Pons (tissue), 1 donor: ENCODE measurements around the gene PCNA.

Experiments
- DNase-seq: peaks from one replicate; pipeline ENCODE4 v3.0.0-alpha.2; 2016; ENCODE audit warnings: low spot score

Gene PCNA

DNA sequence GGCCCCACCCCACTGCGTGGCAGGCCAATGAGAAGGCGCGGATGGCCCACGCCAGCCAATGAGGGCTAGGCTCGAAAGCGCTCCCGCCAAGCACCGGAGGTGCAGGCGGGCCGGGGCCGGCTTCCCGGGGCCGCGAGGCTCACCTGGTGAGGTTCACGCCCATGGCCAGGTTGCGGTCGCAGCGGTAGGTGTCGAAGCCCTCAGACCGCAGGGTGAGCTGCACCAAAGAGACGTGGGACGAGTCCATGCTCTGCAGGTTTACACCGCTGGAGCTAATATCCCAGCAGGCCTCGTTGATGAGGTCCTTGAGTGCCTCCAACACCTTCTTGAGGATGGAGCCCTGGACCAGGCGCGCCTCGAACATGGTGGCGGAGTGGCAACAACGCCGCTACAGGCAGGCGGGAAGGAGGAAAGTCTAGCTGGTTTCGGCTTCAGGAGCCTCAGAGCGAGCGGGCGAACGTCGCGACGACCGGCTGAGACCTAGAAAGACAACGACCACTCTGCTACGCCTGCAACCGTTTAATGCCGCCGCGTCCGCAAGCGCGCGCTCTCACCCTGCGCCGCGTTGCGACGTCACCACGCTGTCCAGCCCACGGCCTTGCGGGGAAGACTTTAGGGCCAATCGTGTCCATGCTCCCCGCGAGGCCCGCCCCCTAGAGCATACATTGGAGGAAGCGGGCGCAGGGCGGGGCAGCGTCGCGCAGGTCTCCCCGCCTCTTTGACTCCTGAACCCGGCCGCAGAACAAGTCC is at the start of gene PCNA:
PCNA (minus strand) TSS at position 524 of the 750 bp plus-strand sequence; CDS start at position 364, 160 bp downstream.
- DNase-seq, result peak; percentile 97

DNA sequence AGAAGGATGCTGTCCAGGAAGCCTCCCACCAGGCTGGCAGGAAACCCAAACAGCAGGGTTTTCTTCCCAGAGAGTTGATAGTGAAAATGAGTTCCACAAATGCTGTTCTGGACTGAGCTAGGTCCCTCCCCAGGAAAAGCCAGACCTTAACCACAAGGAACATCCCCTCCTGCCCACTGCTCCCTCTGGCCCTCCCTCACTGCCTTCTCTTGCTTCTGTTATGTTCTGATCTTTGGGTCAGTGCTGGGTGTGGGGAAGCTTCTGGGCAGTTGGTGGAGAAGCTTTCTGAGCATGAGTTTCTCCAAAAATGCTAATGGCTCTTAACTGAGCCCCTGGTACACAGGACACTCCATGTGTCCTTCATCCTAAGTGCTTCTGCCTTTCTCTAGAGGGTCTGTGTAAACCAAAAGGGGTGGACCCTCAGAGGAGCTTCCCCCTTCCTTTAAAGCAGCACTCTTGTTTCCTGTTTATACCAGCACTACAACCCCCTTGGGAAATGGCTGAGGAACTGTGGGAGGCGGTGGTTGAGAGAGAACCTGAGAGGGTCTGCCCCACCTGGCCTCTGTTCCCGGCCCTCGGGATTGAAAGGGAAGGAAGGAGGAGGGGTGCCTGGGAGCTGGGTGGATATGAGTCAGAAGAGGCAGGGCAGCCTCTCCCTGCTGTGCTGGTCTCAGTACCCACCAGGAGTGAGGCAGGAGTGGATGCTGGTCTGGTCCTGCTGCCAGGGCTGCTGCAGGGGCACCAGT is 49.1 kb upstream of the PCNA start:
- DNase-seq, result no peak

DNA sequence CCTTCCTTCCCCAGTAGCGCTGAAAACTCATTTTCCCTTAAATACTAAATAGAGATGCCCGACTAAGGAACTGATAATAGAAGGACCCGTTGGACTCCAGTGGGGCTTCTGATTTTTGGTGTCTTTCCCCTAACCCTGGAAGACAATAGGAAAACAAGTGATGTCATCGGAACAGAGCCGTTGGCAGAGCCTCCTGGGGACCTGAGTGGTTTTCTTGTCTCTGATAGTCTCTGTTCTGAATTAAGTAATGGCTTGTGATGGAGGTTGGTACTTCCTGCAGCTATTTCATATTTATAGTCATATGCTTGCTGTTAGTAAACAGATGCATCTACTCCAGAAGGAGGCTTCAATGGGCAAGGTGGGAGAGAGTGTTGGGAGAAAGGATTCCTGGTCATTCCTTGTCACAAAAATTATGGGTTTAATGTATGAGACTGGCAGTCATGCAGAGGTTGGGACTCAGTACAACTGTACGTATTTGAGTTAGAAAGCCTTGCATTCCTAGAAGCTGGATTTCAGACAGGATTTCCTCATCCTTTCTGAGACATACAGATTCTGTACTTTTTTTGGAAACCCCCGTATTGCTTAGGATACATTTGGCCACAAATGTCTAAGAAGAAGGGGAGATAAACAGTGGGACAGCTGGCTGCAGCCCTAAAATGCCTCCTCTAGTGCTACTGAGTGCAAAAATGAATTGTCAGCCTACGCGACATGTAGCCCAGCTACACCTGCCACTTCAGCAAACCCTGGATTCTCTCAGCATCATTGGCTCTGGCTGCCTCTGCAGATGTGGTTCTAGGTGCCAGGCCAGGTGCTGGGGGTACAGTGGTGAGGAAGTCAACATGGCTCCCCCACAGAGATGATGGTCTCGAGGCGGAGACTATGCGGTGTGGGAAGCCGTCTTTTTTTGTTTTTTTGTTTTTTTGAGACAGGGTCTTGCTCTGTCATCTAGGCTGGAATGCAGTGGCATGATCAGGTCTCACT is 45.2 kb upstream of the PCNA start:
- DNase-seq, result peak; percentile 74

DNA sequence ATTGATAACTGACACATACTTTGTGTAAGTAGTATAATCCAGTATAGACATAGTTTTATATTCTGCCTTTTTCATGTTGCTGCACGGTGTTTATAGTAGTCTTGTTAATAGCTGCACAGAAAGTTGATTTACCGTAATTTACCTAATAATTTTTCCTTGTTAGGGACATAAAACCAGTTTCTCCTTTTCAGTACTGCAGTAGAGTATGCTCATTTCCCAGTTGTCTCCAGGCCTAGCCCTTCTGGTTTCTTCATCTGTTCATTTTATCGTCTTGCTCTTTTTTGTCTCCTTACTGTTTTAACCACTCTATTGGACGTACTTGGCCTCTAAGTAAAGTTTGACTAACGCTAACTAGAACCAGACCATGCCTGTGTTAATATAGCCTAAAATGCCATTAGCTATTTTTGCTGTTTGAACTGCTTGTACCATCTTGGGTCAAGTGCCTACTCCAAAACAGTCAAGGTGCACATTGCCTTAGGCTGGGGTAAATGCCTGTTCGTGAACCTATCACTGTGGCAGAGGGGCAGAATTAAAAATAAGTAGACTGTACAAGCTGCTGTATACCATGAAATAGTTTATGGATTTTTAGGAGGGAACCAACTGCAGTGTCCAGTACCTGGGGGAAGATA is 41.9 kb upstream of the PCNA start:
- no peak for DNase-seq

DNA sequence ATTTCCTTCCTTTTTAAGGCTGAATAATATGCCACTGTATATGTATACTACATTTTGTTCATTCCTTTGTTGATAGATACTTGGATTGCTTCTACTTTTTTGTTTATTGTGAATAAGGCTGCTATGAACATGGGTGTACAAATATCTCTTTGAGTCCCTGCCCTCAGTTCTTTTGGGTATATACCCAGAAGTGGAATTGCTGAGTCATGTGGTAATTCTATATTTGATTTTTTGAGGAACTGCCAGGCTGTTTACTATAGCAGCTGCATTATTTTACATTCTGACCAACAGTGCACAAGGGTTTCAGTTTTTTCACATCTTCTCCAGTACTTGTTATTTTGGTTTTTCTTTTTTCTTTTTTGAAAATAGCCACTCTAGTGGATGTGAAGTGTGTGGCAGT is 41.1 kb upstream of the PCNA start:
- no peak for DNase-seq

DNA sequence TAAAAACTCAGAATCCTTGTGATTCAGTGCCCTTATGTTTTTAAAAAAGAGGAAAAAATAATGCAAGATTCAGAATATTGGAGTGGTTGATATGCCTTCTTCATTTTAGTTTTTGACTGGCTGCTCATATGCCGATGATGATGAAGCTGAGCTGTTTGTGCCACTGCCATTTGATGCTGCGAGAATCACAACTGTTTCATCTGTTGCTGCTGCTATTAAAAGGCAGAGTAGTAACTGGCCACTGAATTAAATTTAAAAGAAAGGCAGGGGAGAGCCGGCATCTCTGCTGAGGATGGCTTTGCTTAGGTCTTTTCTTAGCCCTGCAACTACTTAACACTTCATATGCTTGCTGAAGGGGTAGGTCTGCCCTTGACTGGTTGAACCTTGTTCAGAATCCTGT is 40.2 kb upstream of the PCNA start:
- no peak for DNase-seq

DNA sequence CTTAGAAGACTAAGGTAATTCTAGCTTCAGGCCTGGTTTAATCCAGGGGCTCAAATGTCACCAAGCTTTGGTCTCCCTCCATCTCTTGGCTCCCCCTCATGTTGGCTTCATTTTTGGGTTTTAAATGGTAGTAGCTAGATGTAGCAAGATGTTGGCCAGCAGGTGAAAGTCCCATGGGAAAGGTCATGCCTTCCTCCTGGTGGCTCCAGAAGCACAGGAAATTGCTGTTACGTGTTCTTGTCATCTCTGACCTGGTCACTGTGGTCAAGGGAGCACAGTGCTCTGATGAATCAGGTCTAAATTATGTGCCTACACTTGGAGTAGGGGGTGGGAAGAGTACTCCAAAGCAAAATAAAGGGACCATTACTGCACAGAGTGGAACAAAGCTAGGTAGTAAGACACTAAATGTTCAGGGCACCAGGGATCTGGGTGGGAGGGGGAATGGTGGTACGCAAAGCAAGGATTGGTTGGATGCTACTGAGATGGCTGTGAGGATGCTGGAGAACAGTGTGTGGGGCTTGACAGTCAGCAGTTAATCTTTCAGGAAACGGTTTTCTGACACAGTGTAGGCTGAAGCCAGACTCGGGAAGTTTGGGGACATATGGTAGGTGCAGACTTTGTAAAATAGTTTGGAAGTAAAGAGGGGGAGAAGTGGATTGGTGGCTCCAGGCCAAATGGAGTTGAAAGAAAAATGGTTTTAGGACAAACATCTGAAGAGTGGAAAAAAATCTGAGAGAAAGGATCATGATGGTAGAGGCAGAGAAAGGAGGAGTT is 37.1 kb upstream of the PCNA start:
- DNase-seq, result no peak

DNA sequence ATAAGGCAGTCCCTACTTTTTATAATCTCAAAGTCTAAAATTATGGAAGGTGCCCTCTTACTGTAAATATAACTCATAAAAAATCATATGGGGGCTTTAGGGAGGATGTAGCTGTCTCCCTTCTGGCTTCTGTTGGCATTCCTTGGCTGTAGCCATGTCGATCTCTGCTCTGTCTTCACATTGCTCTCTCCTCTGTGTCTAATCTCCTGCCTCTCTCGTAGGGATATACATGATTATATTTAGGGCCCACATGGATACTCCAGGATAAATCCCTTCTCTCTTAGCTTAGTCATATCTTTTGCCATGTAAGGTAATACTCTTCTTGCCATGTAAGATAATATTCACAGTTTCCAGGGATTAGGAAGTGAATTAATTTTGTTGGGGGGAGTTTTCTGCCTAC is 35.6 kb upstream of the PCNA start:
- DNase-seq, result no peak

DNA sequence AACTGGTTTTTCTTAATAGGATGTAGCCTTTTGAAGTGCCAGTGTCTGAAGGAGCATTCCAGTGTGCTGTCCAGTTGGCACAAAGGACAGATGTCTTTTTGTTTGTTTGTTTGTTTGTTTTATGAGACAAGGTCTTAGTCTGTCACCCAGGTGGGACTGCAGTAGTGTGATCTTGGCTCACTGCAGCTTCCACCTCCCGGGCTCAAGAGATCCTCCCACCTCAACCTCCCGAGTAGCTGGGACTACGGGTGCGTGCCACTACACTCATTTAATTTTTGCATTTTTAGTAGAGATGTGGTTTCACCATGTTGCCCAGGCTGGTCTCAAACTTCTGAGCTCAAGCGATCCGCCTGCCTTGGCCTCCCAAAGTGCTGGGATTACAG is 34.8 kb upstream of the PCNA start:
- no peak for DNase-seq

DNA sequence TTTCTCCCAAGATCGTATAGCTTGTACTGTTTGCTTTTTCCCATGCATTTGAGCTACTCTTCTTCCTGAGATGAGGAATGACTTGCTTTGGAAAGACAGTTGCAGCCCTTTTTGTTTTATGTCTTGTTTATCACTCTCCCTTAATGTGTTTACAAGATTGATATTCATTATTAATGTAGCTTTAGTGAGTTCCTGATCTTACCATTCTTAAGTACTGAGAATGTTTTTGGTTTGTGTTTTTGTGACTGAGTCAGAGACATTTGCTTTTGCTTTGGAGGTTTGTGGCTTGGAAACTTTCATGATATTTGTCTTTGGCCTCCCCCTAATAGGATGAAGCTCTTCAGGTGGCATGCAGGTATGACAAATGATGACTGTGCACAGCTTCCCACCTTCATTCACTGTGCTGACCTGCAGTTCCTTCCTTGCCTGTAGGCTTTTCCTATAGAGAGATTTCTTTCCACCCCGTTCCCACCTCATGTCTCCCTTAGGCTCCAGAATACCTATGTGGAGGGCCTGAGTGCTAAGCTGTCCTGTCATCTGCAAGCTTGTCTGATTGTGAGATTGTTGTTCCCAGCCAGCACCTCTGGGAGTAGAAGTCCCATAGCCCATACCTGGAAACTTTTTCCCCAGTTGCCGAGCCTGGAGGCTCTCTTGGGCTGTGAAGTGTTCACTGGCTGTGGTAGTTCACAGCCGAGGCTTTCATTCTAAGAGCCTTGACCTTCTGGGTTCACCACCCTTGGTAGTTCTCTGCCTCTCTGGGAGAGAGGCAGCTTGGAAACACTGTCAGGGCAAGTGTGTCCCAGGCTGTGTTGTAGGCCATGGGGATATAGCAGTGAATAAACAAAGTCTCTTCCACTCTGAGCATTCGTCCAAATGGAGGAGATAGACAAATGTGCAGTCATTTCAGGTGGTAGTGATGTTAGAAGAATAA is 34.1 kb upstream of the PCNA start:
- no peak for DNase-seq

DNA sequence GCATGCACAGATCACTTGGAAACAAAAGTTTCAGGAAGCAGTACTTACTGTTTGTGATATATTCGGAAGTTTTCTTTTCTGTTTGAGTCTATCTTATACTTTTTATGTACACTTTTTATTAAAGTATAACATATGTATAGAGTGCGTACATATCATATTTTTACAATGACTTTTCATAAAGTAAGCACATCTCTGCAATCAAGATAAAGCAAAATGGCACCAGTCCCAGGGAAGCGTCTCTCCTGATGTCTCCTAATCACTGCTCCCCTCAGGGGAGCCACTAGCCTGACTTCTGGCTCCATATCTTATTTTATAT is 33.4 kb upstream of the PCNA start:
- DNase-seq, result no peak

DNA sequence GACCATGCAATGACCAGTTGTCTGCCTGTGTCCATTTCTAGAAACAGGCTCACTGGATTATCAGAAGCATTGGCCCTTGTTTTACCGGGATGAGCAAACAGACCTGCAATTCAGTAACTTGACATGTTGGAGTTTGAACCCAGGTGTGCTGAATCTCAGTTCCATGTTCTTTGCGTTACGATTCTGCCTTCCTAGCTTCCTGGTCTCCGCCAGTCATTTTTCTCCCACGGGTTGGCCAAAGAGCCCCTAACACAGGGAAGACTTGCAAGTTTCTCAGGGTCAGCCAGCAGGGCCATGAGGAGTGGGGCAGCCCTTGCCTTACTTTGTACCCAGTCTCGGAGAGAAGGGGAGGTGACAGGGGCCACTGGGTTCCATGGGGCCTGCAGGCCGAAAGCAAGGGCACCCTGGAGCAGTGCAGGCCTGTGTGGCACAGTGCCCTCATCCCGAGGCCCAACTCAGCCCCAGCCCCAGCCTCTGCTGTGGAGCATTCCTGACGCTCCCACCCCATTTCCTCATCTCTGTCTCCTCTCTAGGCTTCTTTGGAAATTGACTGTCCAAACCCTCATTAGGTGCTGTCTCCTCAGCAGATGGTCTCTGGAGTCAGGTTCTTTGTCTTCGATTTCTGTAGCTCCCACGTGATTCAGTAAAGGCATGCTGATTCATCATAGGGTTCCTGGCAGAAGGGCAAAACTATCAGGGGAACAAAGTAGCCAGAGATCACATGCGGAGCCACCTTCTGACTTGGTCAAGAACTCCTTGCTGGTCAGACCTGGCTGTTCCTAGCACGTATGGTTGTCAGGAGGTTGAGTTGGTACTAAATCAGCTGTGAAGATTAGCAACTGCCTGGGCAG is 30.7 kb upstream of the PCNA start:
- no peak for DNase-seq

DNA sequence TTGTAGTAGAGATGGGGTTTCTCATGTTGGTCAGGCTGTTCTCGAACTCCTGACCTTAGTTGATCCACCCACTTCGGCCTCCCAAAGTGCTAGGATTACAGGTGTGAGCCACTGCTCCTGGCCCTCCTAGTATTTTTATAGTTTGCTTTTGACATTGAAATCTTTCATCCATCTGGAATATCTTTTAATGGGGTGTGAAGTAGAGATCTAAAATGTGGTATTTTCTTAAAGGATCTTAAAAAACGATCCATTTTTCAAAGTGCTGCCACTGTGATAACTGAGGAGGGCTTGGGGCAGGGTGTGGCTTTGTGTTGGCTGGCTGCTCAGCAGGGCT is 30.1 kb upstream of the PCNA start:
- no peak for DNase-seq

DNA sequence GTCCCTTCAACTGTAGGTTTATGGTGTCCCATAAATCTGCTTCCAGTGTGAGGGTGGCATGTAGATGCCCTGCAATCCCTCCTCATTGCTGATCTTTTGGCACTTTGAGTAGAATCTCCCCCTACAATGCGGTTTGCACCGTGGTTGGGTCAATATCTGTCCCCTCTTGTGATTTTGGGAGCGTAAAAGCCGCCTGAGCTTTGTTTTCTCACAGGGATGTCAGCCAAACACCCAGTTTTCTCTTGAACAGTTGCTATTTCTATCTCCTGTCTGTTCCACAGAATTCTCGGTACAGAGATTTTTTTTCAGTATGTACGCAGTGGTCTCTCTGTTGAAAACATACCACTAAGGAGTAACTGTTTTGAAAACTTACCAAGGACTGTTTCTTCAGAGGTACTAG is 28.8 kb upstream of the PCNA start:
- DNase-seq, result no peak

DNA sequence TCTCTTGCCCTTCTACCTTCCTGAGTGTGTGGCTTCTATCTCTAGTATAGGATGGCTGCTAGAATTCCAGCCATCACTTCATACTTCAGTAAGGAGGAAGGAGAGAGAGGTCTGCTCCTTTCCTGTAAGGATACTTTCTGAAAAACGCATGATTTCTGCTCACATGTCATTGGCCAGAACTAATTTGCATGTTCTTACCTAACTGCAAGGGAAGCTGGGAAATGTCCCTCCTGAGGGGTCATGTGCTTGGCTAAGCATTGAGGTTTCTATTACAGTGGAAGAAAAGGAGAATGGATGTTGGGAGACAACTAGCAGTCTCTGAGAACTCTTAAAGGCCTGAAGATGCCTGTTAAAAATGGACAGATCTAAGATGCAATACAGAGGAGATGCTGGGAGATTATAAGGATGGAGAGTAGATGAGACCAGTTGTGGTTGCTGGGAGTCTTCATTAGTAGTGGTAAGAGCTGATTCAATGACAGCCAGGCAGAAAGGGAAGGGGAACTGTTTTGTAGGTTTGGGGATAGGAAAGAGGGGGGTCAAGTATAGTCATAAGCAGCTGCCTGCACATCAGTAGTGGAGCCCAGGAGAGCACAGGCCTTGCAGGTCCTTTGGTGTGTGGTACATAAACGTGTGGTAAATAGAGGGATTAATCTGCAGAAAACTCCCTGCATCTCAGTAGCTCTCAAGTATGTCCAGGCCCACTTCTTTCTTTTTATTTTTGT is 27.3 kb upstream of the PCNA start:
- DNase-seq, result no peak

DNA sequence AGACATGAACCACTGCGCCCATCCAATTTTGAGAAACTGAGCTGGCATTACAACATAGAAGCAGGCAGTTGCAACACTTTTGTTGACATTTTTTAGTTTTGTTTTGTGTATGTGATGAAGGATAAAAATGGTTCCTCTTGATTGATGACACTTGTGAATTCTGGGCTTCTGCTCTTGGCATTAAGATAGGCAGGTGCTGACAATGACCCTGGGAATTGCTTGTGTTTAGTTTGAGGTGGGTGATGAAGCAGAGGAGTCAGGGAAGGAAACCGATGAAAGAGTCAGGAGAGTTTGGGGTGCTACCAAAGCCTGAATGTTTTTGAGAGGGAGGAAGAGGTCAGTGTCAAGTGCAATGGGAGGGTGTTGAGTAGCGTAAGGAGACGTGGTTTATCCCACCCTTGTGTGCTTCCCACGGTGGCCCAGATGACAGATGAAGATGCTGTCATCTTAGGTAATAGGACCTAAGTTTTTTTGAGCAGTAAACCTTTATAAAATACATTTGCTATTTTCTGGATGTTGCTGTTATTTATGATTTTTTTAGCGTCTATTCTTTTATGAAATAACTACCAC is 26.4 kb upstream of the PCNA start:
- no peak for DNase-seq

DNA sequence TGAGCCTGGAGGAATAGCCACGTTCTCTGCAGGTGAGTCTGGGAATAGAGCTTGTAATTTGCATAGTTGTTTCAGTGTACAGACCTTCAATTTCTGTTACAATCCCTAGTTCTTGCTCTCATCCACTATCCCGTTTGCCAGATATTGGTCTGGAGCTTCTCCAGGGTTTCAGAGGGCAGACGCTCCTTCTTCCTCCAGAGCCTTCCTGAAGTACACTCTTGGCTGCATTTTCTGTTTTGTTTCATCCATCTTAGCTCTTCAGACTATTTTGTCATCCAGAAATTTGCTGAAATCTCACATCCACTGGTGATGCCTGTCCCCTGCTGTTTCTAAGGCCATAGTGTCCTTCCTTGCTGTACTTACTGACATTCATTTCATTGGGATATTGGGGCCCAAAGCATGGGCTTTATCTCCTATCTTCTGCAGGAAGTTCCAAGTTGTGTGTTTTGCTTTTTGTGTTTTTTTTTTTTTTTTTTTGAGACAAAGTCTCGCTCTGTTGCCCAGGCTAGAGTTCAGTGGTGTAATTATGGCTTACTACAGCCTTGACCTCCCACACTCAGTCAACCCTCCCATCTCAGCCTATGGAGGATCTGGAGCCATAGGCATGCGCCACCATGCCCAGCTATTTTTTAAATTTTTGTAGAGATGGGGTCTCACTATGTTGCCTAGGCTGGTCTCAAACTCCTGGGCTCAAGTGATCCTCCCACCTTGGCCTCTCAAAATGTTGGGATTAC is 25.8 kb upstream of the PCNA start:
- DNase-seq, result no peak

DNA sequence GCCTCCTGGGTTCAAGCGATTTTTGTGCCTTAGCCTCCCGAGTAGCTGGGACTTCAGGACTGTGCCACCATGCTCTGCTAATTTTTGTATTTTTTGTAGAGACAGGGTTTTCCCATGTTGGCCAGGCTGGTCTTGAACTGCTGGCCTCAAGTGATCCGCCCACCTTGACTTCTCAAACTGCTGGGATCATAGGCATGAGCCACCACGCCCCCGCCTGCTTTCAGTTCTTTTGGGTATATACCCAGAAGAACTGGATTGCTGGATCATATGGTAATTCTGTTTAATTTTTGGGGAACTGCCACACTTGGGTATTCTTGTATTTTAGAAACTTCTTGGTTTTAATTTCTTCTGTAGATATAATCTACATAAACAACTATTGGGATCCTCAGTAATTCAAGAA is 24.1 kb upstream of the PCNA start:
- DNase-seq, result no peak
